22Rv1 (cell line): ENCODE results near the gene ACTR6.

Experiments used
- H3K27ac ChIP-seq: fragments of 450-650 bp; 2 replicates; pipeline ENCODE4 v1.5.1; 2017
- CTCF ChIP-seq: fragments of 450-650 bp; IDR thresholded peaks from 2 replicates; pipeline ENCODE4 v1.5.1; 2017; ENCODE audit warnings: mild to moderate bottlenecking
- ZFX ChIP-seq: fragments of 450-650 bp; IDR thresholded peaks from 2 replicates; pipeline ENCODE4 v1.6.1; 2017; ENCODE audit warnings: antibody characterized with exemption, borderline replicate concordance

The ACTR6 gene

DNA sequence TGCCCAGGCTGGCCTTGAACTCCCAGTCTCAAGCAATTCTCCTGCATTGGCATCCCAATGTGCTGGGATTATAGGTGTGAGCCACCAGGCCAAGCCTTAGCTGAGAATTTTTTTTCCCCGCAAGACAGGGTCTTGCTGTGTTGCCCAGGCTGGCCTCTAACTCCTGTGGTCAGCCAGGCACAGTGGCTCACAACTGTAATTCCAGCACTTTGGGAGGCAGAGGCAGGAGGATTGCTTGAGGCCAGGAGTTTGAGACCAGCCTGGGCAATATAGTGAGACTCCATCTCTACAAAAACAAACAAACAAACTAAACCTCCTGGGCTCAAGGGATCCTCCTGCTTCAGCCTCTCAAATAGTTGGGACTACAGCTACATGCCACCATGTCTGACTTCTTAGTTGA lies 39.0 kb downstream of the ACTR6 start:
- no peak overlapping the region for H3K27ac ChIP-seq
- no peak for TF ChIP-seq CTCF
- TF ChIP-seq ZFX: no peak

DNA sequence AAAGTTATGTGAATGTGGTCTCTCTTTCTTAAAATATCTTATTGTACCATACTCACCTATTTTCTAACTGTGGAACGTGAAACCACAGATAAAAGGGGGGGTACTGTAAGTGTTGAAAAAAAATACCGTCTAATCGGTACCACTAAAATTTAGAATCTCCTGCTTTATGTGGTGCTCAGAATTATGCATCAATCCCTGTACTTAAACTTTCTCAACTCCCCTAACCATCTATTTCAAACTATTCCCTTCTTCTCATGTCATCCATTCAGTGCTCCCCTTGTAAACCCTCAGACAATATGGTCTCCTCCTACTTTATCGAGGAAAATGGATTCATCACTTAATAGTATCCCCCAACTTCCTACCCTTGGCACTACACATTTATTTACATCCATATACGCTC lies 42.5 kb downstream of the ACTR6 start:
- TF ChIP-seq CTCF: no peak
- TF ChIP-seq ZFX: no peak
- no peak overlapping the region for H3K27ac ChIP-seq

DNA sequence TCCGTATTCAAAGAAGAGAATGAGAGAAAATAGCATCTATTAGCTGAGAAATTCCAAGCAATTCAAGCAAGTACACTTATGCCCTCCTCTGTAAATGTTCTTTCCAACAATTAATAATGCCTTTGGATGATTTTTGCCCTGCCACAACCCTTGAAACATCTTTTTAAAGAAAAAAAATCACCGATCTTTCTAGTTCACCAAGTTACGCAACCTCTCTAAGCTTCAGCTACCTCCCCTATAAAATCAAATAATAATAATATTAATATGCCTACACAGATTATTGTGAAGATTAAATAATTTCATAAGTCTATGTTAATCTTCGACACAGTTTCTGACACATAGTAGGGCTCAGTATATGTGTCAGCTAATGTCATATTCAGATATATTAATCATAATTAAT lies 47.1 kb downstream of the ACTR6 start:
- no peak overlapping the region for H3K27ac ChIP-seq
- no peak for TF ChIP-seq ZFX
- TF ChIP-seq CTCF: no peak

DNA sequence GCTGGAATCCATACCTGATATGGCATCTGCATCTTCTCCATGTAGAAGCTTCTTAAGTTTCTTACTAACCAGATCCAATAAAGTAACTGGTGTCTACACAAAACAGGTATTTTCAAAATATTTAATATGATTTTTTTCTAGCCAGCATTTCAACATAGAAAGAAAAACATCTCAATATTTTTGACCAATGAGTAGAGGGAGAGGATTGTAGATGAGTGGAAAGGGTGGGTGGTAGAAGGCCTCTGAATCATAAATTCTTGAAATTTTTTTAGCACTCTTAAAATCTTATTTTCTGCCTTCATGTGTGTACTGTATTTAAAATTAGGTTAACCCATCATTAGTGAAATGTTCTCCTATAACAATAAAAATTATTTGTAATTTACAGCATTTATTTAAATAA lies 48.3 kb downstream of the ACTR6 start:
- H3K27ac ChIP-seq: no peak overlapping the region
- TF ChIP-seq CTCF: no peak
- TF ChIP-seq ZFX: no peak

DNA sequence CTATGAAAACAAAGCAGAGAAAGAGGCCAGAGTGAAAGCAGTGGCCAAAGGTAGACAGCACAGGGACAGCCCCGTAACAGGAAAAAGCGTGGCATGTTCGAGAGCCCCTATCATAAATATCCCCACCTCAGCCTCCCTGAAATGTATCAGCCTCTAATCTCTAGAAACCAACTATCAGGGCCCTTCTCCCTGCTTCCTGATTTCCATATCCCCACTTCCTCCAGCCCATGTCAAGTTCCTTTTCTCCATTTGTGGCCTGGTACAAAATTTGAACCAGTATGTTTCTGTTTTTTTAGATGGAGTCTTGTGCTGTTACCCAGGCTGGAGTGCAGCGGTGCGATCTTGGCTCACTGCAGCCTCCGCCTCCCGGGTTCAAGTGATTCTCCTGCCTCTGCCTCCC lies 49.3 kb downstream of the ACTR6 start:
- TF ChIP-seq CTCF (no peak), ZFX (no peak)
- no peak overlapping the region for H3K27ac ChIP-seq

DNA sequence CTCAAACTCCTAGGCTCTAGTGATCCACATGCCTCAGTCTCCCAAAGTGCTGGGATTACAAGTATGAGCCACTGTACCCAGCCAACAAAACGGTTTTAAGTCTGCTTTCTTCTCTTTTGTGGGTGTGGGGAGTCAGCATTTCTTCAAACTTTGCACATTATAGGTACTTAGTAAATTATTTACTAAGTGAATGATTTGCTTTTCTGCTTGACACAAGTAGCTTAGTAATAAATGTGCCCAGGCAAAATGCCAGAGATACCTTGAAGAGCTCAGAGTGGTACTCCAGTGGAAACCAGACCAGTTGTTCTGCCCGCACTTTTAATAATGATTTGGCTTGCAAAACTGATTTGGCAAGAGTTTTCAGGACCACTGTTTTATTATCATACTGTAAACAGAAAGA lies 51.3 kb downstream of the ACTR6 start:
- no peak for TF ChIP-seq ZFX
- no peak for TF ChIP-seq CTCF
- peak overlapping the region; percentile 45 for H3K27ac ChIP-seq

GRCh38 chr12:100253437-100253836 lies 52.8 kb downstream of the ACTR6 start:
- no peak overlapping the region for H3K27ac ChIP-seq

More at GRCh38 chr12:100253437-100253836, 52.8 kb downstream of the ACTR6 start:
- TF ChIP-seq ZFX (no peak), CTCF (no peak)
